PC-3 (cell line): ENCODE results near the gene LENG9. TPM values are rescaled to one million over a fixed set of nuclear protein-coding genes. Genes with fewer than 3 reads are reported as not detected.

Source experiments
- ATAC-seq: fragments of 200-7000 bp; cut with Tn5 transposase; 2 replicates; pipeline ENCODE4 v1.9.1; 2020; ENCODE audit warnings: mild to moderate bottlenecking, moderate library complexity
- BruUV-seq: library from RNA; stranded (reverse); fragments of 400-500 nt; replicated peaks from 2 replicates; lab custom pipeline; 2021; lab: Mats Ljungman, UMichigan
- CTCF ChIA-PET: fragments of 300-600 bp; sonication (Branson Sonifier 250); formaldehyde crosslinking; loops from one replicate; lab custom pipeline; 2022; ENCODE audit warnings: antibody characterized with exemption; lab: Charles Lee
- POLR2A ChIA-PET: fragments of 300-600 bp; sonication (Branson Sonifier 250); formaldehyde crosslinking; loops from one replicate; lab custom pipeline; 2022; ENCODE audit warnings: antibody characterized with exemption; ENCODE audit not compliant: unreplicated experiment; lab: Charles Lee
- DNase-seq: peaks from one replicate; pipeline ENCODE4 v3.0.0-alpha.2; 2015
- H2AFZ ChIP-seq: fragments of 300-600 bp; sonication (generic); 2 replicates; pipeline ENCODE4 v1.6.0; 2016; ENCODE audit warnings: antibody characterized with exemption, low read length
- H3F3A ChIP-seq: fragments of 300-600 bp; sonication (generic); one replicate; pipeline ENCODE4 v1.6.0; 2017; ENCODE audit warnings: antibody characterized with exemption, low read length, control low read depth, mild to moderate bottlenecking; ENCODE audit not compliant: unreplicated experiment
- H3K27ac ChIP-seq: fragments of 300-600 bp; sonication (generic); 2 replicates; pipeline ENCODE4 v1.5.1; 2016; ENCODE audit warnings: mild to moderate bottlenecking, low read length
- H3K27me3 ChIP-seq: fragments of 300-600 bp; sonication (generic); 2 replicates; pipeline ENCODE4 v1.6.1; 2016; ENCODE audit warnings: low read length, mixed read lengths
- H3K36me3 ChIP-seq: fragments of 300-600 bp; sonication (generic); 2 replicates; pipeline ENCODE4 v1.6.1; 2016; ENCODE audit warnings: low read depth, mixed run types, low read length, mixed read lengths
- H3K4me1 ChIP-seq: fragments of 300-600 bp; sonication (generic); 2 replicates; pipeline ENCODE4 v1.5.1; 2016; ENCODE audit warnings: low read length; ENCODE audit not compliant: insufficient read depth
- H3K4me2 ChIP-seq: fragments of 300-600 bp; sonication (generic); 2 replicates; pipeline ENCODE4 v1.6.0; 2016; ENCODE audit warnings: low read length
- H3K4me3 ChIP-seq: fragments of 300-600 bp; sonication (generic); 2 replicates; pipeline ENCODE4 v1.5.1; 2016; ENCODE audit warnings: mild to moderate bottlenecking, low read length, mixed read lengths
- H3K79me2 ChIP-seq: fragments of 300-600 bp; sonication (generic); 2 replicates; pipeline ENCODE4 v1.6.1; 2017; ENCODE audit warnings: low read length, mixed read lengths
- H3K9ac ChIP-seq: fragments of 300-600 bp; sonication (generic); 2 replicates; pipeline ENCODE4 v1.6.0; 2016; ENCODE audit warnings: mild to moderate bottlenecking, low read length
- H3K9me2 ChIP-seq: fragments of 300-600 bp; sonication (generic); replicated peaks from 2 replicates; pipeline ENCODE4 v1.6.1; 2016; ENCODE audit warnings: mixed run types, low read length, mixed read lengths
- H3K9me3 ChIP-seq: fragments of 300-600 bp; sonication (generic); 2 replicates; pipeline ENCODE4 v1.6.1; 2016; ENCODE audit warnings: low read length, mixed read lengths
- H4K20me1 ChIP-seq: fragments of 300-600 bp; sonication (generic); 2 replicates; pipeline ENCODE4 v1.6.1; 2016; ENCODE audit warnings: low read length, mixed read lengths
- CTCF ChIP-seq: fragments of 300-600 bp; sonication (generic); conservative IDR thresholded peaks from 2 replicates; pipeline ENCODE4 v1.5.1; 2017; ENCODE audit warnings: antibody characterized with exemption, low read depth, mild to moderate bottlenecking, low read length
- EZH2 ChIP-seq: fragments of 300-600 bp; sonication (generic); IDR thresholded peaks from one replicate; pipeline ENCODE4 v1.6.1; 2017; ENCODE audit warnings: antibody characterized with exemption, mild to moderate bottlenecking, low read length; ENCODE audit not compliant: unreplicated experiment
- EZH2phosphoT487 ChIP-seq: fragments of 300-600 bp; sonication (generic); IDR thresholded peaks from 2 replicates; pipeline ENCODE4 v1.6.1; 2018; ENCODE audit warnings: mild to moderate bottlenecking, antibody characterized with exemption, low read length, borderline replicate concordance
- intact Hi-C: fragments of 100-400 bp; cut with micrococcal nuclease; formaldehyde crosslinking; loops from 2 replicates; pipeline ENCODE4 v1.9.0; 2023
- total RNA-seq: library from RNA; depleted of rRNA; stranded (reverse); fragments of >200 nt; gene quantifications from 2 replicates; pipeline ENCODE4 v1.2.3, GENCODE V29; 2014

LENG9 gene
- total RNA-seq, 1 experiment from 2014 or later, result 7.1 TPM

- TF ChIP-seq EZH2 (no peak), CTCF (no peak), EZH2phosphoT487 (no peak)
- H3K4me2 ChIP-seq, result no peak overlapping the region
- no peaks in the 10 kb centered on the region for H3K9me3 ChIP-seq
- H3K27ac ChIP-seq, result no peak overlapping the region
- H3F3A ChIP-seq, result no peaks in the 10 kb centered on the region
- no peak for ATAC-seq
- no peak overlapping the region for H2AFZ ChIP-seq
- no peaks in the 10 kb centered on the region for H3K9me2 ChIP-seq
- H3K4me1 ChIP-seq, result no peaks in the 10 kb centered on the region
- intact Hi-C loops, result loop anchor here (10.0 kb wide), 1 partner anchor 80 kb away; no protein-coding TSS in a partner anchor
- H3K36me3 ChIP-seq, result no peaks in the 10 kb centered on the region
- no peaks in the 10 kb centered on the region for H4K20me1 ChIP-seq
- POLR2A ChIA-PET, result no interaction called here
- H3K79me2 ChIP-seq, result no peaks in the 10 kb centered on the region
- no peak overlapping the region for H3K4me3 ChIP-seq
- no peak for DNase-seq
- H3K27me3 ChIP-seq, result peaks cover 36% of the 10 kb centered on the region
- H3K9ac ChIP-seq, result no peak overlapping the region
- CTCF ChIA-PET, result no interaction called here
- no TSS peak for BruUV-seq
These were observed 20.9 kb upstream of the LENG9 start for GRCh38 chr19:54484451-54484850.

- Histone ChIP-seq H3K4me2 (no peak overlapping the region), H3K9me2 (no peaks in the 10 kb centered on the region), H3K9me3 (no peaks in the 10 kb centered on the region), H3K36me3 (no peaks in the 10 kb centered on the region), H3K4me3 (no peak overlapping the region), H3F3A (no peaks in the 10 kb centered on the region), H3K9ac (no peak overlapping the region), H3K79me2 (no peaks in the 10 kb centered on the region), H3K27me3 (peaks cover 26% of the 10 kb centered on the region), H3K4me1 (no peaks in the 10 kb centered on the region), H2AFZ (no peak overlapping the region), H4K20me1 (no peaks in the 10 kb centered on the region), H3K27ac (no peak overlapping the region)
- POLR2A ChIA-PET, result no interaction called here
- BruUV-seq, result no TSS peak
- TF ChIP-seq EZH2 (no peak), CTCF (no peak), EZH2phosphoT487 (no peak)
- intact Hi-C loops, result loop anchor here (10.0 kb wide), 1 partner anchor 82 kb away; no protein-coding TSS in a partner anchor
- DNase-seq (no peak), ATAC-seq (no peak)
- CTCF ChIA-PET, result interaction anchor here (0.6 kb wide), 1 partner anchor 193 kb away, joined by 9 read pairs; no protein-coding TSS in a partner anchor
These were observed 19.3 kb upstream of the LENG9 start for GRCh38 chr19:54482889-54483288.

- Histone ChIP-seq H3K79me2 (no peaks in the 10 kb centered on the region), H3K27ac (no peak overlapping the region), H2AFZ (no peak overlapping the region), H3K27me3 (peaks cover 26% of the 10 kb centered on the region), H3K9ac (no peak overlapping the region), H4K20me1 (no peaks in the 10 kb centered on the region), H3K9me2 (no peaks in the 10 kb centered on the region), H3K4me1 (no peaks in the 10 kb centered on the region), H3K4me2 (no peak overlapping the region), H3F3A (no peaks in the 10 kb centered on the region), H3K9me3 (no peaks in the 10 kb centered on the region), H3K4me3 (no peak overlapping the region), H3K36me3 (no peaks in the 10 kb centered on the region)
- no TSS peak for BruUV-seq
- no peak for TF ChIP-seq EZH2
- TF ChIP-seq CTCF, result peak; percentile 91
- no peak for TF ChIP-seq EZH2phosphoT487
- intact Hi-C loops, result loop anchor here (1.0 to 10.0 kb wide), 2 partner anchors 83 to 195 kb away; no protein-coding TSS in a partner anchor
- ChIA-PET CTCF (interaction anchor here (0.7 to 1.1 kb wide), 2 partner anchors 38 to 665 kb away, joined by 3 to 4 read pairs; no protein-coding TSS in a partner anchor), POLR2A (interaction anchor here (0.6 kb wide), 1 partner anchor 37 kb away, joined by 6 read pairs; no protein-coding TSS in a partner anchor)
- ATAC-seq (peak; percentile 51), DNase-seq (peak; percentile 60)
These were observed 17.9 kb upstream of the LENG9 start for GRCh38 chr19:54481326-54481930.
